ENCODE measurements around the gene SLC34A1. TPM values are rescaled to one million over a fixed set of nuclear protein-coding genes. Genes with fewer than 3 reads are reported as not detected.

SLC34A1 gene
- total and polyA plus RNA-seq, 2 of the 4 experiments (the other 2 are of a cell fraction), result not detected

DNA sequence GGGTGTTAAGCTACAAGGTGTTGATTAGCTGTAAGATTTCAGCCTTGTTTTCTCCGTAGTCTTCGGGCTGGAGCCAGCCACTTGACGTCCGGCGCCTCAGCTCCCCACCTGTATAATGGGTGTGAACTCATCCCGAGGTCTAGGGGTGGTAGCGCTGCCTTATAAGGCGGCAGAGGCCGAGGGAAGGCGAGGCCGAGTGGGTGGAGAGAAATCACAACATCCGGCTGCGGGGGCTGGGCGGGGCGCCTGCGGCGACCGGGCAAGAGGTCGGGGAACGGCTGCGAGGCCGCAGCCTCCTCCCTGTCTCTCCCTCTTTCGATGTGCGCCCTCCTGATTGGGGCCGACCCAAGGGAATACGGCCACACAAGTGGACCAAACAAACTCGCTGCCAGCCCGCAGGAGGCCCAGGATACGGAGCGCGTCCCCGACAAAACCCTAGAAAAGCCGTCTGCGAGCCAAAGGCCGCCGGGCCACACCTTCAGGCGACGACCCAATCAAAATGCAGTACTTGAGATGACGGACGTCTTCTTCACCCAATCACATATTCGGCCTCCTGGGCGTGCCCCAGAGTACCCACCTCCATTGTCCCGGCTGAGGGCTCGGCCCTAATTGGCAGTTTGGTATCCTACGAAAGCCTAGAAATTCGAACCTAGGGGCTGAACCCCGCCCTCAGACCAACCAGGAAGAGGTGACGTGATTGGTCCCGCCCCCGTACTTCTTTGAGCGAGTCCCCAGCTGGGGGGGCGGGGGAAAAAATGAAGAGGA is 41.7 kb downstream of the SLC34A1 start (continued):
- TF ChIP-seq RFX5 (IDR thresholded peaks at IDR 0.05; ENCODE audit: low read depth, low read length) (no peak), CHD1 (IDR thresholded peaks at IDR 0.05; ENCODE audit: low read depth, low read length) (no peak), NFE2L2 (IDR thresholded peaks at IDR 0.05; ENCODE audit: low read depth, low read length) (no peak)

DNA sequence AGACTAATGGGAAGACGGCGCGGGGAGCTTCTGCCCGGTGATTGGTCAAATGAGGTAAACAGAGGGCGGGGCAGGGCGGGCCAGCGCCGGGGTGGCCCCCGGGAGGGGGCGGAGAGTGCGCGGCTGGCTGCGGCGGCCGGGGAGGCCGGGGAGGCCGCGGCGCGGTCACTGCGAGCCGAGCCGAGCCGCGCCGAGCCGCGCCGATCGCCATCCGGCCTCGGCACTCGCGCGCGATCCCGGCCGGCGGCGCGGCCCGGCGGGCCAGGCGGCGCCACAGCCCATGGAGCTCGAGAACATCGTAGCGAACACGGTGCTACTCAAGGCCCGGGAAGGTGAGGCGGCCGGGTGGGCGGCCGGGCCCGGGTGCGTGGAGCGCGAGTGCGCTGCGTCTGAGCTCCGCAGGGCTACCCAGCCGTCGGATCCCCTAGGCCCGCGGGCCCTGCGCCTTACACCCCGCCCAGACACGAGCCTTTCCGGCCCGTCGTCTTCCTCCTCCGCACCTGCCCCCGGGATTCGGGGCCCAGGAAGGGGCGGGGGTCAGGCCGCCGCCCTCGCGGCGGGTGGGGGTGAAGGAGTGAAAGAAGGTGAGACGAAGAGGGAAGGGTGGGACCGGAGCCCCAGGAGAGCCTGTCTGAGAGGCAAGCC is 42.5 kb downstream of the SLC34A1 start, which contains the start of gene GRK6:
Gene GRK6 (plus strand): TSS at position 111 of the 645 bp plus-strand sequence. CDS start 170 bp downstream, at position 281.
- Histone ChIP-seq H3K23ac (ENCODE audit: low read depth, low read length) (peak within 1 kb of the TSS; percentile 93), H3K4me3 (ENCODE audit: insufficient read depth, low read depth, low read length) (peak within 1 kb of the TSS; percentile 81), H4K8ac (ENCODE audit: low read depth in 2 of 2, low read length in 2 of 2) (peak within 1 kb of the TSS; percentile 95 to 98), H3K27me3 (ENCODE audit: control insufficient read depth, insufficient read depth, low read length) (no peaks in the 10 kb centered on the region), H4K5ac (ENCODE audit: low read depth, low read length) (peak within 1 kb of the TSS; percentile 94), H3K27ac (ENCODE audit: insufficient read depth, low read length) (peak within 1 kb of the TSS; percentile 85), H2BK20ac (ENCODE audit: low read depth, low read length) (peak within 1 kb of the TSS; percentile 84), H3K14ac (replicated peaks; ENCODE audit: low read depth, low read length) (peak within 1 kb of the TSS; percentile 95), H2AFZ (replicated peaks; ENCODE audit: low read length, poor library complexity) (peak within 1 kb of the TSS; percentile 97), H2BK120ac (ENCODE audit: low read depth, low read length) (peak within 1 kb of the TSS; percentile 90), H3K4me2 (ENCODE audit: low read depth, low read length) (peak within 1 kb of the TSS; percentile 90), H2AK9ac (replicated peaks; ENCODE audit: low read depth, low read length, poor library complexity) (peak within 1 kb of the TSS; percentile 95), H3K9me1 (ENCODE audit: insufficient read depth, low read length) (peaks cover 15% of the 10 kb centered on the region), H3K56ac (ENCODE audit: extremely low read depth, insufficient read depth, low read length) (peak within 1 kb of the TSS; percentile 82), H2AK5ac (ENCODE audit: low read depth, low read length) (peak within 1 kb of the TSS; percentile 93), H2BK5ac (ENCODE audit: low read depth, low read length, poor library complexity, severe bottlenecking) (peak within 1 kb of the TSS; percentile 75), H3K4ac (ENCODE audit: low read depth, low read length) (peak within 1 kb of the TSS; percentile 97), H3K18ac (ENCODE audit: low read depth, low read length) (peak within 1 kb of the TSS; percentile 75), H3K36me3 (ENCODE audit: control insufficient read depth, insufficient read depth, low read length) (no peaks in the 10 kb centered on the region), H2BK15ac (ENCODE audit: low read depth, low read length) (peak within 1 kb of the TSS; percentile 97), H4K91ac (ENCODE audit: insufficient read depth, low read depth, low read length) (peak within 1 kb of the TSS; percentile 96), H3K79me1 (ENCODE audit: low read depth in 1 of 2, low read length in 2 of 2) (peaks cover 13 to 49% of the 10 kb centered on the region in 2 experiments), H4K20me1 (ENCODE audit: insufficient read depth, low read length) (peaks cover 29% of the 10 kb centered on the region), H3K4me1 (ENCODE audit: control insufficient read depth, insufficient read depth, low read length) (peaks cover 13% of the 10 kb centered on the region), H3K9ac (ENCODE audit: low read depth, low read length) (peak within 1 kb of the TSS; percentile 76), H3K9me3 (ENCODE audit: control insufficient read depth, insufficient read depth, low read length) (no peaks in the 10 kb centered on the region)
- in situ Hi-C loops (cut with MboI; ENCODE audit: low sequenced_read_pairs), result no loop called here
- intact Hi-C loops (cut with micrococcal nuclease), result loop anchor here (1.0 kb wide), 1 partner anchor 22 kb away; no protein-coding TSS in a partner anchor
- POLR2A ChIA-PET (ENCODE audit: unreplicated experiment), result interaction anchor here (0.6 to 0.9 kb wide), 5 partner anchors 10 to 142 kb away, joined by 3 to 7 read pairs (median 5); partner anchors contain the start of gene PDLIM7
- TF ChIP-seq ELK1 (IDR thresholded peaks at IDR 0.05; ENCODE audit: borderline replicate concordance, low read depth, low read length) (no peak; the same call in 1 of the 2 replicates), MAFK (IDR thresholded peaks at IDR 0.05; ENCODE audit: low read depth, low read length) (no peak), POLR2A (IDR thresholded peaks at IDR 0.05; ENCODE audit: low read depth, low read length) (peak; percentile 59), BHLHE40 (IDR thresholded peaks at IDR 0.05; ENCODE audit: low read depth, low read length) (peak; percentile 3; the same call in 1 of the 2 replicates), MXI1 (IDR thresholded peaks at IDR 0.05; ENCODE audit: borderline replicate concordance, low read depth, low read length) (0 out of 2 replicates have a peak, but pooled peaks have one; percentile 19), MAZ (IDR thresholded peaks at IDR 0.05; ENCODE audit: borderline replicate concordance, low read depth, low read length) (peak; percentile 92)
- peak; percentile 8 for ATAC-seq (ENCODE audit: low read depth)
- CTCF ChIA-PET, result interaction anchor here (0.6 to 3.1 kb wide), 4 partner anchors 13 to 74 kb away, joined by 3 to 13 read pairs (median 4); no protein-coding TSS in a partner anchor
- BruUV-seq (replicated peaks), result no TSS peak
- WGBS, 2 experiments (ENCODE audit: extremely low coverage in 2 of 2, insufficient read length in 1 of 2), result 0% methylated on average over 51 of the region's 82 CpGs; no CpG with 5 or more reads in 1 of the 2 experiments
- dilution Hi-C loops (cut with HindIII; ENCODE audit: low sequenced_read_pairs, unreplicated experiment), result no loop called here
- no peak for DNase-seq

All from IMR-90 (cell line).